Psoas muscle (tissue), 8 donors: ENCODE data around the gene SKP1. TPM values are rescaled to one million over a fixed set of nuclear protein-coding genes. Genes with fewer than 3 reads are reported as not detected.
"Not testable (repeated sequence)": the region's sequence is repeated elsewhere in the genome, so short reads cannot be mapped to it uniquely, and the experiment has no call there.

Experiments
- ATAC-seq, 4 donors: fragments of 200-7000 bp; cut with Tn5 transposase; one replicate each; pipeline ENCODE4 v1.9.1; 2020; ENCODE audit warnings: moderate library complexity in 3 of 4, mild to moderate bottlenecking in 2 of 4
- DNase-seq, 2 donors: peaks; one replicate each; pipeline ENCODE4 v3.0.0-alpha.2; 2020
- H3K27ac ChIP-seq: fragments of 200-600 bp; one replicate; pipeline ENCODE4 v1.8.0; 2022
- H3K27me3 ChIP-seq, 3 donors: fragments of 200-600 bp in 1 of 3; one replicate each; pipeline versions ENCODE4 v1.6.1 to v1.8.0; 2013 to 2022; ENCODE audit warnings: low read length in 2 of 3, mild to moderate bottlenecking in 2 of 3, moderate library complexity in 1 of 3; ENCODE audit not compliant: insufficient read depth in 3 of 3
- H3K36me3 ChIP-seq, 2 donors: fragments of 200-600 bp in 1 of 2; one replicate each; pipeline versions ENCODE4 v1.6.1 to v1.8.0; 2013 to 2022; ENCODE audit warnings: low read depth in 1 of 2, mild to moderate bottlenecking in 1 of 2, moderate library complexity in 1 of 2; ENCODE audit not compliant: insufficient read depth in 1 of 2
- H3K4me1 ChIP-seq: fragments of 200-600 bp; one replicate; pipeline ENCODE4 v1.8.0; 2022
- H3K4me3 ChIP-seq: fragments of 200-600 bp; one replicate; pipeline ENCODE4 v1.8.0; 2022; ENCODE audit warnings: mild to moderate bottlenecking
- H3K9me3 ChIP-seq: fragments of 200-600 bp; one replicate; pipeline ENCODE4 v1.8.0; 2022
- WGBS, 3 donors: extraction: QIAGEN DNeasy Blood & Tissue Kit; methylation state at CpG; one replicate each; pipeline versions ENCODE4 v1.1.6 to v1.1.7; 2013; 5-methylcytosine and 5-hydroxymethylcytosine counted together
- intact Hi-C, 2 donors: fragments of 100-400 bp; cut with DNase I; formaldehyde crosslinking; loops; one replicate each; pipeline versions ENCODE4 v1.11.0 to v1.14.2; 2022
- polyA plus RNA-seq, 3 donors: library from polyadenylated mRNA; stranded (reverse); fragments of 200-250 nt; gene quantifications; one replicate each; pipeline ENCODE4 v1.2.3, GENCODE V29; 2013
- total RNA-seq, 4 donors: library from RNA; stranded (reverse); fragmentation: NEBNext Ultra II Directional in 2 of 4; extraction: Animal tissue kit (Norgen Biotek cat#: 25700) in 2 of 4; gene quantifications; one replicate each; pipeline versions ENCODE4 v1.2.1 to v1.2.4, GENCODE V29; 2021 to 2023
- TF ChIP-seq, protein P1 (sequence below): fragments of 200-600 bp; IDR thresholded peaks from one replicate; pipeline ENCODE4 v1.8.0; 2022; ENCODE audit warnings: antibody characterized with exemption
- donor health status: healthy with polysubstance abuse.
- donor health status: DM: no; HTN: no; CAD: no; lungs with moderate emphysema.
- donor health status: Bipolar disorder and iron deficiency.
- donor health status: healthy.
- donor health status: DM: yes; HTN: yes; CAD: no.
- donor health status: DM: no; HTN: no; CAD: no.
- donor health status: DM: no; HTN: no; CAD: no.
- donor health status: DM: yes; HTN: yes; CAD: no.

SKP1 gene
- total and polyA plus RNA-seq, 7 donors = 341 to 1,174 (median 485) TPM

DNA sequence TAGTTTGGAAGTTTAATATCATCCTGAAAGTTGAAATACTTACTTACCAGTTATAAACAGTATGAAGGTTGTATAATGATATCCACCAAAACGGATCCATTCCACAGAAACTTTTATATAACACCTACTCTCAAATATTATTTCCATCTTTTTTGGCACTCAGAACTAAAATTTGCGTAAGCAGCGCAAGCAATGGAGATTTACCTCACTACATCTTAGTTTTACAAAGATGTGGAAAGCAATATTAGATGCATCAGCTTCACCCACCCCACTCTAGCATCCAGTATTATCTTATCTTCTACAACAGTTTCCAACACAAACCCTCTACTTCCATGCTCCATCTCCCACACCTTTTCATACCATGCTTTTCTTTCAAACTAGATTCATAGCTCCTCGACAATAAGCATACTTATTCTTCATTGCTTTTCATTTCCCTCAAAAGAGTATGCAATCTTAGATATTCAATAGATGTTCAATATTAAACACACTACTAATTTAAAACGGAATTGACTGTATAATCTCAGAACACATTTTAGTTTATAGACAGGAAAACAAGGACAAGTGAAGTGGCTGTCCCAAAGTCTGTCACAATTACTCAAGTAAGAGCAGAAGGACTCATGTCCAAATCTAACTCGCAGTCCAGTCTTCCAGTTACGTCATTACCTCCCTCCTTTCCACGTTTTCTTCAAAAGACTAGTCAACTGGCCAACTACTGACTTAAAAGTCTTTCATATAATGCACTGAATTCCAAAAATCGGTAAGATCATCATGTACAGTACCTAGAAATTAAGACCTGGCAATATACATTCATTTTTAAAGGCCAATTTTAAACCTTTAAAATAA, 46.9 kb upstream of the SKP1 start:
- intact Hi-C loops = loop anchor here in 1 of 2 donors (5.0 kb wide), 1 partner anchor 41 kb away; no protein-coding TSS in a partner anchor
- DNase-seq (no peak), ATAC-seq (no peak)
- Histone ChIP-seq H3K27me3 (no peaks in the 10 kb centered on the region), H3K4me3 (peak overlapping the region; percentile 87), H3K27ac (peak overlapping the region; percentile 100), H3K36me3 (peaks cover 0 to 8% of the 10 kb centered on the region in 2 donors), H3K4me1 (peaks cover 65% of the 10 kb centered on the region), H3K9me3 (no peaks in the 10 kb centered on the region)
- WGBS, 3 donors = 19 to 25% (median 22%) methylated on average over 9 of the region's 9 CpGs
- TF ChIP-seq, protein P1, sequence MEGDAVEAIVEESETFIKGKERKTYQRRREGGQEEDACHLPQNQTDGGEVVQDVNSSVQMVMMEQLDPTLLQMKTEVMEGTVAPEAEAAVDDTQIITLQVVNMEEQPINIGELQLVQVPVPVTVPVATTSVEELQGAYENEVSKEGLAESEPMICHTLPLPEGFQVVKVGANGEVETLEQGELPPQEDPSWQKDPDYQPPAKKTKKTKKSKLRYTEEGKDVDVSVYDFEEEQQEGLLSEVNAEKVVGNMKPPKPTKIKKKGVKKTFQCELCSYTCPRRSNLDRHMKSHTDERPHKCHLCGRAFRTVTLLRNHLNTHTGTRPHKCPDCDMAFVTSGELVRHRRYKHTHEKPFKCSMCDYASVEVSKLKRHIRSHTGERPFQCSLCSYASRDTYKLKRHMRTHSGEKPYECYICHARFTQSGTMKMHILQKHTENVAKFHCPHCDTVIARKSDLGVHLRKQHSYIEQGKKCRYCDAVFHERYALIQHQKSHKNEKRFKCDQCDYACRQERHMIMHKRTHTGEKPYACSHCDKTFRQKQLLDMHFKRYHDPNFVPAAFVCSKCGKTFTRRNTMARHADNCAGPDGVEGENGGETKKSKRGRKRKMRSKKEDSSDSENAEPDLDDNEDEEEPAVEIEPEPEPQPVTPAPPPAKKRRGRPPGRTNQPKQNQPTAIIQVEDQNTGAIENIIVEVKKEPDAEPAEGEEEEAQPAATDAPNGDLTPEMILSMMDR = no peak

DNA sequence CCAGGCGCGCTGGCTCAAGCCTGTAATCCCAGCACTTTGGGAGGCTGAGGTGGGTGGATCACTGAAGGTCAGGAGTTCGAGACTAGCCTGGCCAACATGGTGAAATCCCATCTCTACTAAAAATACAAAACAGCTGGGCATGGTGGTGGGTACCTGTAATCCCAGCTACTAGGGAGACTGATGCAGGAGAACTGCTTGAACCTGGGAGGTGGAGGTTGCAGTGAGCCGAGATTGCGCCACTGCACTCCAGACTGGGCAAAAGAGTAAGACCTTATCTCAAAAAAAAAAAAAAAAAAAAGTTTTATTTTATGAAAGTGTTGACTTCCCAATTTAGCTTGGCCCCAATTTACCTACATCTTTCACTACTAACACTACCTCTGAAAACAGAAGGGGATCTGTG, 44.9 kb upstream of the SKP1 start:
- Histone ChIP-seq H3K27ac (peak overlapping the region; percentile 100), H3K4me1 (peaks cover 70% of the 10 kb centered on the region), H3K4me3 (peak overlapping the region; percentile 87)
- H3K27me3 ChIP-seq, H3K9me3 ChIP-seq, DNase-seq, H3K36me3 ChIP-seq, ATAC-seq: not testable (repeated sequence)
- intact Hi-C loops = loop anchor here in 1 of 2 donors (5.0 kb wide), 1 partner anchor 39 kb away; no protein-coding TSS in a partner anchor
- 65 to 72% (median 68%) methylated on average over 5 of the region's 5 CpGs for WGBS, 3 donors

DNA sequence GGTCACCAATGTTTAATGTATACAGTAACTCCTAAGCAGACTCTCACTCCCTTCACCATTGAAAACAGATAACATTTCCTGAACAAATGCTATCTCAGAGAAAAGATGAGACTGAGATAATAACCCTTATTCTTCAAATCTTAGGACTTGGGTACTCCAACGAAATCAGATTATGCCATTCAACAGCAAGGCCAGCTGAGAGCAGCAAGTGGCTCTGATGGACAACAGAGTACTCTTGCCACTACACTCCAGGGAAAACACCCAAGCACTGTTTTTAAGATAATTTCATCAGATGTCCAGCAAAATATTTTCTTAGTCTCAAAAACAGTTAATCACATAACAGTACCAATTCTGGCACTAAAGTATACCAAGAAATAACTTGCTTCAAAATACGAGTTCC, 39.0 kb upstream of the SKP1 start:
- intact Hi-C loops = no loop called here
- Histone ChIP-seq H3K4me3 (no peak overlapping the region), H3K9me3 (no peaks in the 10 kb centered on the region), H3K27ac (no peak overlapping the region), H3K36me3 (peaks cover 0 to 2% of the 10 kb centered on the region in 2 donors), H3K27me3 (no peaks in the 10 kb centered on the region), H3K4me1 (peaks cover 65% of the 10 kb centered on the region)
- TF ChIP-seq, protein P1 = no peak
- DNase-seq (no peak), ATAC-seq (no peak)
- 54 to 73% (median 60%) methylated on average over 2 of the region's 2 CpGs for WGBS, 3 donors

DNA sequence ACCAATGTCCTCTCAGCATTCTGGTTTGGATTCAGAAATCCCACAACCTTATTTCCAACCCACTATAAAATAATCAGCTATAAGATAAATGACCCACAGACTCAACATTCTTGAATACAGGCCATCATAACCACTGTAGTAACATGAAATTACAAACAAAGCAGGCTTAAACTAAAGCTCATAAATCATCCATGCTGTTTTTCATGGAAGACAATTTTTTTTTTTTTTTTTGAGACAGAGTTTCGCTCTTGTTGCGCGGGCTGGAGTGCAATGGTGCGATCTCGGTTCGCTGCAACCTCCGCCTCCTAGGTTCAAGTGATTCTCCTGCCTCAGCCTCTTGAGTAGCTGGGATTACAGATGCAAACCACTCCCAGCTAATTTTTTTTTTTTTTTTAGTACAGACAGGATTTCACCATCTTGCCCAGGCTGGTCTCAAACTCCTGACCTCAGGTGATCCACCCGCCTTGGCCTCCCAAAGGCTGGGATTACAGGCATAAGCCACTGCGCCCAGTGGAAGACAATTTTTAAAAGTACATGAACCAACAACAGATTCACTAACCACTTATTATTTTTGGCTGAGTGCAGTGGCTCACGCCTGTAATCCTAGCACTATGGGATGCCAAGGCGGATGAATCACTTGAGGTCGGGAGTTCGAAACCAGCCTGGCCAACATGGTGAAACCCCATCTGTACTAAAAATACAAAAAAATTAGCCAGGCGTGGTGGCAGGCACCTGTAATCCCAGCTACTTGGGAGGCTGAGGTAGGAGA, 34.7 kb upstream of the SKP1 start:
- ATAC-seq = peak in 2 of 4 donors; percentile 18 to 40
- H3K27ac ChIP-seq, H3K27me3 ChIP-seq, H3K4me3 ChIP-seq, H3K36me3 ChIP-seq, H3K9me3 ChIP-seq, intact Hi-C loops, DNase-seq: not testable (repeated sequence)
- 80 to 84% (median 82%) methylated on average over 14 of the region's 14 CpGs for WGBS, 3 donors
- H3K4me1 ChIP-seq = peaks cover 57% of the 10 kb centered on the region

DNA sequence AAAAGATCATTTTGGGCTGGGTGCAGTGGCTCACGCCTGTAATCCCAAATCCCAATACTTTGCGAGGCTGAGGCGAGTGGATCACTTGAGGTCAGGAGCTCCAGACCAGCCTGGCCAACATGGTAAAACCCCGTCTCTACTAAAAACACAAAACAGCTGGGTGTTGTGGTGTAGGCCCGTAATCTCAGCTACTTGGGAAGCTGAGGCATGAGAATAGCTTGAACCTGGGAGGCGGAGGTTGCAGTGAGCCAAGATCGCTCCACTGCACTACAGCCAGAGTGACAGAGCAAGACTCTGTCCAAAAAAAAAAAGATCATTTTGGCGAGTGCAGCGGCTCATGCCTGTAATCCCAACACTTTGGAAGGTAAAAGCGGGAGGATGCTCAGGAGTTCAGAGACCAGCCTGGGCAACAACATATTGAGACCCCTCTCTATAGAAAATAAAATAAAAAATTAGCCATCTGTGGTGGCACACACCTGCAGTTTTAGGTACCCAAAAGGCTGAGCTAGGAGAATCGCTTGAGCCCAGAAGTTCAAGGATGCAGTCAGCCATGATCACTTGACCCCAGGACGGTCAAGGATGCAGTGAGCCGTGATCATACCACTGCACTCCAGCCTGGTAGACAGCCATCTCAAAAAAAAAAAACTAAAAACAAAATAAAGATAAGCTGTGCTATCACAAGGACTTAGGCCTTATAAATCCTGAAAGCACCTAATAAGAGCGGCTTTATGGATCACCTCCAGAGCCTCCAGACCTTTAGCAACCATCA, 32.9 kb upstream of the SKP1 start:
- peaks cover 41% of the 10 kb centered on the region for H3K4me1 ChIP-seq
- H3K27ac ChIP-seq = no peak overlapping the region
- DNase-seq = no peak
- peaks cover 0 to 15% of the 10 kb centered on the region in 2 donors for H3K36me3 ChIP-seq
- peak in 3 of 4 donors; percentile 26 to 54 (median 31) for ATAC-seq
- H3K9me3 ChIP-seq = no peaks in the 10 kb centered on the region
- 37 to 51% (median 40%) methylated on average over 14 of the region's 14 CpGs for WGBS, 3 donors
- intact Hi-C loops = no loop called here
- TF ChIP-seq, protein P1 = no peak
- no peaks in the 10 kb centered on the region for H3K27me3 ChIP-seq
- no peak overlapping the region for H3K4me3 ChIP-seq
